Measurements from ENCODE around the gene ANTXR1.

The ANTXR1 gene

DNA sequence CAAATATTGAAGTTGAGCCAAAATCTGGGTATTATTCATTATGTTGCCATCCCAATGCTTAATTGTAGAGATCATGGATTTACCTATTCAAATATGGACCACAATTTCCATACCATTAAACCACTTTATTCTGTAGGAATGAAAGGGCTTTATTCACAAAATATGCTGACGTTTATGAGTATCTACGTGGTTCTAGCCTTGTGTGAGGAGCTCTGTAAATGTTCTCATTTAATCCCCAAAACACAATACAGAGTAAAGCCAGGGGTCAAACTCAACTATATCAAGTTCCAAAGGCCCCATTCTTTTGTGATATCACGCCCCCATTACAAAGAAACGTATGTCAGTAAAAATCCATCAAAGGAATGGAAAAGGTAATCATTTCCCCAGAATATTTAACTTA, 61.9 kb downstream of the ANTXR1 start:
- no peak for DNase-seq (ENCODE audit: low spot score)

- DNase-seq (ENCODE audit: low spot score), result no peak
Measured at GRCh38 chr2:69075486-69075885, 62.5 kb downstream of the ANTXR1 start.

DNA sequence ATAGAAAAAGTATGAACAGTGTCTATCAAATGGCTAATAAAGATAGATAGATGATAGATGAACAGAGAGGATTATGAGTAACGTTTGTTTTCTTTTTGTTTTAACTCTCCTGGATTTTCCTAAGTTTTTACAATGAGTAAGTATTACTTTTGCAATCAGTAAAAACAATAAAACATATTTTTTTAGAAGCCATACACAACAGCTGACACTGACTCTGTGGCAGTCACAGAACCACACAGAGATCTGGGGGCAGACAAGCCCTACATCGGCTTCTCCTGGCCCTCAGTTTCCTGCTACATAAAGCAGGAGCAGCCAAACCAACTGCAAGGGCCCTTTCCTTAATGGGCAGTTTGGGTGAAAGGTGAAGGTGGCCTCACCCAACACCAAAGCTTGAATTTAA, 63.6 kb downstream of the ANTXR1 start:
- no peak for DNase-seq (ENCODE audit: low spot score)

DNA sequence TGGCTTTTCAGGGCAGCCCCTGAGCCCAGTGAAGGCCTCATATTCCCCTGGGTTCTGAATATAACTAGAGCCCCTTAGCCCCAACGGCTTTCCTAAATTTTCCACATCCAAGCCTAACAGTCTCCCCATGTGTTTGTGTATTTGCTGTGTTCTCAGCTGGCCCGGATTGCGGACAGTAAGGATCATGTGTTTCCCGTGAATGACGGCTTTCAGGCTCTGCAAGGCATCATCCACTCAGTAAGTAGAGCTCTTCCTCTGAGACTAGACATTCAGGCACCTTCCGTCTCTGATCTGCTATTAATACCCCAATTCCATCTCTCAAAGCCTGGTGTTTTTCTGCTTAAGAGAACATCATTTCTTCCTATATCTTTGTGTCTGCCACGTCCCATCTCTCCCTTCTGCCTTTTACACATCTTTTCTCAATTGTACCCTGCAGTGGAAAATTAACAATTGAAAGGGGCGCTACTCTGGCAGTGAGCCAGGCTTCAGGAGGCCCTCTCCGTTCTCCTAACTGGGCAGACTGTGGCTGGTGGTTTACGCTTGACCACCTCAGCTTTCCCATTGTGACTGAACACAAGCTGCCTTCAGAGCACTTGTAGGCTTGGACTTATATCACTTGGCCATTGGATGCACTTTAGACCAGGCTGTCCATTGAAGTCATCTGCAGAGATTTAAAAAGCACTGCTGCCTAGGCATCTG, 64.4 kb downstream of the ANTXR1 start:
- DNase-seq (ENCODE audit: low spot score), result no peak

GRCh38 chr2:69080071-69080470, 67.1 kb downstream of the ANTXR1 start:
- DNase-seq (ENCODE audit: low spot score), result no peak

DNA sequence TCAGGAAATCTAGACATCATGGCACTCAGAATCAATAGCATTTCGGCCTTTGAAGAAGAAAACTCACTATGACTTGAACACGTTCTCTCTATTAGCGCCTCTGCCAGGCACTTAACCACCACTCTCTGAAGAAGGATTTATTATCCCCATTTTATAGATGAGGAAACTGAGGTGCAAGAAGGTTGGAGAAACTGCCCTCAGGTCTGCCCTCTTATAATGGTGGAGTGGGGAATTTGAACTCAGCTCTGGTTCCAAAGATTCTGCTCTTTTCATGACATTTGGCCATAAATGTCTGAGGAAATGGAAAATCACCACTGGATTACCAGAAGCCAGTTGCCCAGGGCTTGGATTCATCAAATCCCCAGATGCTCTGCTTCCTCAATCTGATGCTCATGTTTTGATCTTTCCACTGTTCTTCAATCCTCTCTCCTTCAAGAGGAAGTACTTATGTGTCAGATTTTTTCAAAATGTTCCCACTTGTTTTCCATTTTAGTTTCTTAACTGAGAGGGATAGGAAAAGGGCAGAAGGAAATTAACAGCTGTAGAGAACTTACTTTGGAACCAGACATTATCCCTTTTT, 68.1 kb downstream of the ANTXR1 start:
- DNase-seq (ENCODE audit: low spot score), result no peak

- no peak for DNase-seq (ENCODE audit: low spot score)
Measured at GRCh38 chr2:69081757-69082156, 68.8 kb downstream of the ANTXR1 start.

GRCh38 chr2:69082430-69082997, 69.5 kb downstream of the ANTXR1 start:
- DNase-seq (ENCODE audit: low spot score), result no peak

DNA sequence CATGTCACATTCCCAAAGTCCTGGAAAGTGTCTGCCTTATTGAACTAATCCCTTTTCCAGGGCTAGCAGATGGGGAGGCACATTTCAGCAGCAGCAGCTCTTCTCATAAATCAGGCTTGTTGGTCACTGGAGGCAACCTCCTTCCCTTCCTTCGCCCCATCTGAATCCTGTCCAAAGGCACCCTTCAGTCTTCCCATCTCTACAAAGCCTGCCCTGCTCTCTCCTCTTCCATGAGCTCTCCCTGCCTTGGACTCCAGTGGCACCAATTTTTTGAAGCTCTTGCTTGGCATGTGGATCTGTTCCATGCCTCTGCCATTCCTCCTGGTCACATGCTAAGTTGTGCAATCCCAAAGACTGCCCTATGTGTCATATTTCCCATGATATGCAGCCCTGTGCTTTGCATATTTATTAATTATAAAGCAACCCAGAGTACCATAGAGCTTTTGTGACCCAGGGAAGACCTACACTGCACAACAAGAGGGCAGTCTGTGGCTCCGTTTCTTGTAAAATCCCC, 70.3 kb downstream of the ANTXR1 start:
- DNase-seq (ENCODE audit: low spot score), result no peak

DNA sequence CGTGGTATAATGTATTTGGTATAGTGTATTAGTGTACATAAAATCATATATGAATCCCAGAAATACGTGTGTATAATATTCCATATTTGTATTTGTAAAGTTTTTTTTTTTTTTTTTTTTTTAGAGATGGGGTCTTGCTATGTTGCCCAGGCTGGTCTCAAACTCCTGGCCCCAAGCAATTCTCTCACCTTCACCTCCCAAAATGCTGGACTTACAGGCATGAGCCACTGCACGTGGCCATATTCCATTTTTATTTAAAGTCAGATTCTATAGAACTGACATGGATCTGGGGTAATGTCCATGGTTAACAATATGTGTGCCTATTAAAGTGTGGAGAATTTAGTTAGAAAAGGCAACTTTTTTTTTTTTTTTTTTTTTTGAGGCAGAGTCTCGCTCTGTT, 71.5 kb downstream of the ANTXR1 start:
- DNase-seq (ENCODE audit: low spot score), result no peak

- DNase-seq (ENCODE audit: low spot score), result no peak
Measured at GRCh38 chr2:69086466-69086865, 73.5 kb downstream of the ANTXR1 start.

DNA sequence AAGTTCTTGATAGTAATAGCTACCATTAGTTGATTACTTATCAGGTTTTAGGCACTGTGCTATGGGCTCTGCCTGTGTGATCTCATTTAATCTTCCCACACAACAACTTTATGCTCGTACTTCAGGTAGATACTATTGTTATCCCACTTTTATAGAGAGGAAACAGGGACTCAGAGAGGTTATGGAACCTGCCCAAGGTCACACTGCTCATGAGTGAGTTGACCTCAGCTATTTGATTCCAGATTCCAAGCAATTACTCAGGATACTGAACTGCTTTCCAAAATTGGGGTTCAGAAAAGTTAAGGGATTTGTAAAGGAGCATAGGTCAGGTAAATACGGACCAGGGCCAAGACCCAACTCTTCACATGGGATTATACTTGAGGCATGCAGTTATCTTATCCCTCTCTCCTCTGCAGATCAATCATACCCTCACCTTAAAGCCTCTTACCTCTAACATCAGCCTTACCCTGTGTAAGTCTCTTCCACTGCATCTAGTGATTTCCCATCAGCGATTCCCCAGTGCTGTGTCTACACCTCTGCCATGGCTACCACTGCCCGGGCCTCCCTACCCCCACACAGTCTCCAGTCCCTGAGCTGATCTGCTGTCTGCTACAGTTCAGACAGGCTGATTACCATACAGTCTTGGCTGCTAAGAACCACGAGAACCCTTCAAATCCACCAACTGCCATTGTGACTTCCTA, 74.4 kb downstream of the ANTXR1 start:
- no peak for DNase-seq (ENCODE audit: low spot score)

- no peak for DNase-seq (ENCODE audit: low spot score)
Measured at GRCh38 chr2:69087912-69088240, 74.9 kb downstream of the ANTXR1 start.

GRCh38 chr2:69088466-69088865, 75.5 kb downstream of the ANTXR1 start:
- DNase-seq (ENCODE audit: low spot score), result no peak

- DNase-seq (ENCODE audit: low spot score), result no peak
Measured at GRCh38 chr2:69089266-69089665, 76.3 kb downstream of the ANTXR1 start.

GRCh38 chr2:69089998-69090397, 77.0 kb downstream of the ANTXR1 start:
- DNase-seq (ENCODE audit: low spot score), result no peak

- DNase-seq (ENCODE audit: low spot score), result no peak
Measured at GRCh38 chr2:69090820-69091219, 77.8 kb downstream of the ANTXR1 start.

DNA sequence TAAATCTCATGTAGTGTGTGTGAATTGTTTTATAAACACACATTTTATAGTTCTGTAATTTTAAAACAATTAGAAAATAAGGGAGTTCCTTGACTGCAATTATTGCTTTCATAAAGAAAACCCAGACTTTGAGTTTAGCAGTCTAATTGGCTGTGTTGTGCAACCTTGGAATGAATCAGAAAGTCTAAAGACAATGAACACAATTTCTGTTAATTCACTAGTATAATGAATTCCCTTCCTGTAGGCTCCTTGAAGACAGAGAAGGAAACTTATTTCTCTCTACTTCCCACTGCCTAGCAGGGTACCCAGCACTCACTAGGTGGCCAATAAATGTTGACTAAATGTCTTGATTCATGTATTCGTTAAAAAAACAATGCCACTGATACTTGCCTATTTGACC, 79.9 kb downstream of the ANTXR1 start:
- DNase-seq (ENCODE audit: low spot score), result no peak

DNA sequence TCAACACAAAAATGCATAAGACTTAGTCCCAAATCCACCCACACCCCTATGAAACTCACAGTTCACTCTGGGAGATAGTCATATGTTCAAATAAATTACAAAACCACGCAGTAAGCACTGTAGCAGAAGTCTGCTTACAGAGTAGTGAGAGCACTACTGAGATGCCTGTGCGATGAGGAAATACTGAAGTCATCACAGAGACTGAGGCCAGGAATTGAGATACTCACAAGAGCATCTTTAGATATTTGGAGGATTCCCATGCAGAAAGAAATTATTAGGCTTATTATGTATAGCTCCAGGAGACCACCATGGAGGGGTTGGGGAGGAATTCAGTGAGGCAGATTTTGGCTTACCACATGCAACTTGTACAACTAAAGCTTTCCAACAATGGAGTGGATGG, 82.3 kb downstream of the ANTXR1 start:
- no peak for DNase-seq (ENCODE audit: low spot score)

DNA sequence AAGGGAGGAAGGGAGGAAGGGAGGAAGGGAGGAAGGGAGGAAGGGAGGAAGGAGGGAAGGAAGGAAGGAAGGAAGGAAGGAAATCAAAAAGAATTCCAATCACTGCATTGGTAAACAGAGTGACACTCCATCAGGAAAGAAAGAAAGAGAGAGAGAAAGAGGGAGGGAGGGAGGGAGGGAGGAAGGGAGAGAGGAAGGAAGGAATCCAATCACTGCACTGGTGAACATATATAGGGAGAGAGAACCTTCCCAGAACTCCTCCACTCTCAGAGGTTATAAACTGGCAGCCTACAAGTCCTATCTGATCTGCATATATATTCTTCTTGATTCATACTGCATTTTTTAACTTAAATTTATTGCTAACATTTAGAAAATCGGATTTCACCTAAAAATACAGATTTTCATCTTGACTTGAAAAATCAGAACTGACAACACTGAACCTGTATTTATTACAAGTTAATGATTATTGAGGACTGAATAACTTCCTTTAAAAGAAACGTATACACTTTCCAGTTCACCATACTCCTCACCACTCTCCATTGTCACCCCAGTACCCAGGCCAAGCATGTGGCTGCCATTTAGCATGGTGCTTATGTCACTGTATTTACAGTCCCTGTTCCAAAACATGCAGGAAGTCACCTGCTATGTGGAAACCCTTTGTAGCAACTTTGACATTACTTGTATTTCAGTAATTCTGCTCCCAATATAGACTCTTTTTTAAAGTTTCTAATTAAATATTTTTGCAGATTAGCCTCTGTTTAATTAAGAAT, 83.5 kb downstream of the ANTXR1 start:
- no peak for DNase-seq (ENCODE audit: low spot score)

DNA sequence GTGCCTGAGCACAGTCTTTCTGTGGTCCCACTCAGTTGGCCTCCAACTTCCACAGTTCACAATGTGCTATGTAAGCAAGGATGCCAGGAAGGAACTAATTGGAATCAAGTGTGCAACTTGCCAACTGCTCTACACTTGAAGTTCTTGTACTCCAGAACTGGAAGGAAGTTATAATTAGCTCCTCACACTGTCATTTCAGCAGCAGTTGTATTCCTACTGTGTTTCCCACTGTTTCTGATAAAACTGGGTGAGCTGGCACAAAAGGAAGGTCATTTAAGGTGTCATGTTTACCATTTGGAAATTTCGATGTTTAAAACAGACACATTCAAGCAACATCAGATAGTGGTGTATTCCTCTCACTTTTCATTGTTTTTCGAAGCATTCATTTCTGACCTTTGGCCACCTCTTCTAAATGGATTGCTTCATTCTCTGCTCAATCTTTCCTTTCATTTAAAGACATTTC, 84.2 kb downstream of the ANTXR1 start:
- DNase-seq (ENCODE audit: low spot score), result no peak
